RWPE1 (cell line): ENCODE data around the gene MXD1.

Experiments used
- CTCF ChIA-PET: fragments of 350-600 bp; sonication (Branson Sonifier 250); formaldehyde crosslinking; extraction: SDS; loops from one replicate; lab custom pipeline; 2021; lab: Yijun Ruan, JAX
- POLR2A ChIA-PET: fragments of 400-600 bp; formaldehyde crosslinking; extraction: SDS; loops from one replicate; lab custom pipeline; 2020; ENCODE audit warnings: antibody characterized with exemption; ENCODE audit not compliant: low non-redundant PET; lab: Yijun Ruan, JAX
- DNase-seq: peaks from one replicate; pipeline ENCODE4 v3.0.0; 2012; ENCODE audit warnings: low spot score
- H3K27ac ChIP-seq: fragments of 450-650 bp; 2 replicates; pipeline ENCODE4 v1.5.1; 2017
- TF ChIP-seq, protein P1 (sequence below): fragments of 450-650 bp; conservative IDR thresholded peaks from 2 replicates; pipeline ENCODE4 v1.5.1; 2017; ENCODE audit warnings: low read depth, mild to moderate bottlenecking

MXD1 gene

GRCh38 chr2:69959425-69959824 lies 44.5 kb downstream of the MXD1 start:
- TF ChIP-seq, protein P1, sequence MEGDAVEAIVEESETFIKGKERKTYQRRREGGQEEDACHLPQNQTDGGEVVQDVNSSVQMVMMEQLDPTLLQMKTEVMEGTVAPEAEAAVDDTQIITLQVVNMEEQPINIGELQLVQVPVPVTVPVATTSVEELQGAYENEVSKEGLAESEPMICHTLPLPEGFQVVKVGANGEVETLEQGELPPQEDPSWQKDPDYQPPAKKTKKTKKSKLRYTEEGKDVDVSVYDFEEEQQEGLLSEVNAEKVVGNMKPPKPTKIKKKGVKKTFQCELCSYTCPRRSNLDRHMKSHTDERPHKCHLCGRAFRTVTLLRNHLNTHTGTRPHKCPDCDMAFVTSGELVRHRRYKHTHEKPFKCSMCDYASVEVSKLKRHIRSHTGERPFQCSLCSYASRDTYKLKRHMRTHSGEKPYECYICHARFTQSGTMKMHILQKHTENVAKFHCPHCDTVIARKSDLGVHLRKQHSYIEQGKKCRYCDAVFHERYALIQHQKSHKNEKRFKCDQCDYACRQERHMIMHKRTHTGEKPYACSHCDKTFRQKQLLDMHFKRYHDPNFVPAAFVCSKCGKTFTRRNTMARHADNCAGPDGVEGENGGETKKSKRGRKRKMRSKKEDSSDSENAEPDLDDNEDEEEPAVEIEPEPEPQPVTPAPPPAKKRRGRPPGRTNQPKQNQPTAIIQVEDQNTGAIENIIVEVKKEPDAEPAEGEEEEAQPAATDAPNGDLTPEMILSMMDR: no peak
- ChIA-PET CTCF (no interaction called here), POLR2A (no interaction called here)
- H3K27ac ChIP-seq: no peak overlapping the region
- DNase-seq: no peak

GRCh38 chr2:69960821-69961220 lies 45.9 kb downstream of the MXD1 start:
- no peak for DNase-seq
- no peak overlapping the region for H3K27ac ChIP-seq
- POLR2A ChIA-PET: no interaction called here
- TF ChIP-seq, protein P1: no peak
- CTCF ChIA-PET: interaction anchor here (1.0 kb wide), 1 partner anchor 64 kb away, joined by 8 read pairs; no protein-coding TSS in a partner anchor

DNA sequence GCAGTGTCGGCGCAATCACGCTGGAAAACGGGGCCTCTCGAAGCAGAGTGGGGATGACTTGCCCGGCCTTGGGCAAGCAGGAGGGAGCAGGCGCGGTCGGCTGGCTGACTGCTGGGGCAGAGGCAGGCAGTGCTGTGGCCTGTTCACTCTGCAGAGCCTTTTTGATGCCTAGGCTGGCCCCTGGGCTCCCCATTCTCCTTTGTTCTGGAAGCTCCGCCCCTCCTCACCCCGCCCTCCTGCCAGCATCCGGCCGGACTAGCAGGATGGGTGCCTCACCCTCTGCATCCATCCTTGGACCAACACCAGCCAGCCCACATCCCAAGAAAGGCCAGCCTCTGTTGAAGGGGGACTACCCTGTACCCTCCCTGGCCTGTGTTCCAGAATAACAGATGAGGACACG lies 46.6 kb downstream of the MXD1 start, which contains the start of gene ASPRV1:
Gene ASPRV1 (minus strand): TSS at position 136 of the 400 bp plus-strand sequence. CDS start 195 bp downstream, outside the sequence.
- ChIA-PET CTCF (interaction anchor here (1.0 kb wide), 2 partner anchors 63 to 171 kb away, joined by 3 to 8 read pairs; no protein-coding TSS in a partner anchor), POLR2A (no interaction called here)
- no peak within 1 kb of the TSS for H3K27ac ChIP-seq
- TF ChIP-seq, protein P1: no peak
- no peak for DNase-seq

GRCh38 chr2:69962986-69963730 lies 48.2 kb downstream of the MXD1 start:
- TF ChIP-seq, protein P1: no peak
- POLR2A ChIA-PET: no interaction called here
- no peak overlapping the region for H3K27ac ChIP-seq
- DNase-seq: no peak
- CTCF ChIA-PET: no interaction called here

- TF ChIP-seq, protein P1: no peak
- ChIA-PET POLR2A (interaction anchor here (0.6 kb wide), 1 partner anchor 51 kb away, joined by 3 read pairs; no protein-coding TSS in a partner anchor), CTCF (no interaction called here)
- peak overlapping the region; percentile 11; the same call in 1 of the 2 replicates for H3K27ac ChIP-seq
- no peak for DNase-seq
These were observed 49.5 kb downstream of the MXD1 start for GRCh38 chr2:69964353-69964841.

- ChIA-PET CTCF (no interaction called here), POLR2A (no interaction called here)
- H3K27ac ChIP-seq: no peak overlapping the region
- TF ChIP-seq, protein P1: no peak
- no peak for DNase-seq
These were observed 51.0 kb downstream of the MXD1 start for GRCh38 chr2:69965756-69966445.
